DMS114 treated with DMSO at 0.1 percent for 48 hours (cell line): ENCODE data around the gene DYNLL1.
"Not testable (repeated sequence)": the region's sequence is repeated elsewhere in the genome, so short reads cannot be mapped to it uniquely, and the experiment has no call there.

Source experiments
- DNase-seq: peaks from one replicate; lab custom pipeline; 2025; ENCODE audit not compliant: unreplicated experiment; lab: John Stamatoyannopoulos, UW

Gene DYNLL1

DNA sequence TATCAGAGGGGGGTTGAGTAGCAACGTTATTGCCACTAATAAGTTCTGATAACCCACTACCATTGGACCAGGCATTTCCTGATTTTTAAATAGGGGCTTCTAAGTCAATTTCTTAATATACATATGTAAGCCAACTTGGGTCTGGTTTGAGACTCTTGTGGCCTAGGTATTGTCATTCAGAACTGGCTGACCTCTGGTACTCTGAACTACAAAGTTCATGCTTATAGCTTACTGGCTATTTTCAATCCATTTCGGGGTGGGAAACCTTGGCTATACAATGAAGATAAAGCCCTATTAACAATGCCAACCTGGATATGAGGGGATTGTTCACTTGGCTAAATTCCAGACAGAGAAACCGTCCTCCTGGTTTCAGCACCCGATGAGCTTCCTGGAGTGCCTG is 8.7 kb downstream of the DYNLL1 start:
- DNase-seq, result no peak

DNA sequence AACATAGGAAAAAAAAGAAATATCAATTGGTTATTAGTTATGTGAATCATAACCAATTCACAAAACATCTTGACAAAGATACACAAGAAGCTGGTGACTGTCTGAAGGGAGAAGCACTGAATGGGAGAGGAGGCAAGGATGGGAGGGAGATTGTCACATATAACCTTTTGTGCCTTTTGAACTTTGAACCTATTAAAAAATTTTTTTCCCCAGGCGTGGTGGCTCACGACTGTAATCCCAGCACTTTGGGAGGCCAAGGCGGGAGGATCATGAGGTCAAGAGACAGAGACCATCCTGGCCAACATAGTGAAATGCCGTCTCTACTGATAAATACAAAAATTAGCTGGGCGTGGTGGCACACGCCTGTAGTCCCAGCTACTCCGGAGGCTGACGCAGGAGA is 12.6 kb downstream of the DYNLL1 start:
- DNase-seq, result no peak

DNA sequence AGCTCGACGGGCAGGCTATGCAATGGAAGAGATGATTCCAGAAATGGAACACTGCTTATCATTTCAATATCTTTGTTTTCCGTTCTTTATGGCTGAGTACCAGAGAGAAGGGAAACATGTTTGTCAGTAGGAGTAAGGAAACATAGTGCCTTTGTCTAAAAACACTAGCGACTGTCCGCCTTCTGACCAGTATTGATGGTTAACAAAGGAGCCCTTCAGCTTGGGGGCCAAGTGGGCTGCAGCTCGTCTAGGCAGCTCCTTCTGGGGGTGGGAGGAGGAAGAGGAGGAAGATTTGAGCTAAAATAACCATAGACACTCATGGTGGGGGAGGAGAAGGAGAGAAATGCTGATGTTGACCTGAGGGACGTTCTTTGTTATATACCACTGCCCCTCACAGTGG is 18.1 kb downstream of the DYNLL1 start:
- no peak for DNase-seq

DNA sequence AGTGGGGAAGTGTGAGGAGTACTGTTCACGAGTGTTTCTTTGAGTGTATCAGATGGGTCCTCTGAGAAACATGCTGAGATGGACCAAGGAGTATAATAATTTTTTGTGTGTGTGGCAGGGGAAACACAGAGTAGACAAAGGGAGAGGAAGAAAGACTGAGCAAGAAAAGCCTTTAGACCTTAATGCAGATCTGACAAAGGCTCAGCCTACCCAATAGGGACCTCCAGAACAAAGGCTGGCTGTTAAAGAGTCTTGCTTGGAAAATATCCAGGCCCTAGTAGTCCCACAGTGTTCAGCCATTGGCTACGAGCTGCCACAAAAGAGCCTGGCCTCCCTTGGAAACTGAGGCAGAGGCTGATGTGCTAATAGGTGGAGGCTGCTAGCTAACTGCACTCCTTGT is 19.6 kb downstream of the DYNLL1 start:
- DNase-seq, result no peak

DNA sequence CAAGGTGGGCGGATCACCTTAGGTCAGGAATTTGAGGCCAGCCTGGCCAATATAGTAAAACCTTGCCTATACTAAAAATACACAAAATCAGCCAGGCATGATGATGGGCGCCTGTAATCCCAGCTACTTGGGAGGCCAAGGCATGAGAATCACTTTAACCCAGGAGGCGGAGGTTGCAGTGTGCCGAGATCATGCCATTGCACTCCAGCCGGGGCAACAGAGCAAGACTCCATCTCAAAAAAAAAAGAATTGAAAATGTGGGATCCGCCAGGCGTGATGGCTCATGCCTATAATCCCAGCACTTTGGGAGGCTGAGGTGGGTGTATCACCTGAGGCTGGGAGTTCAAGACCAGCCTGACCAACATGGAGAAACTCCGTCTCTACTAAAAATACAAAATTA is 23.4 kb downstream of the DYNLL1 start:
- DNase-seq, result not testable (repeated sequence)

DNA sequence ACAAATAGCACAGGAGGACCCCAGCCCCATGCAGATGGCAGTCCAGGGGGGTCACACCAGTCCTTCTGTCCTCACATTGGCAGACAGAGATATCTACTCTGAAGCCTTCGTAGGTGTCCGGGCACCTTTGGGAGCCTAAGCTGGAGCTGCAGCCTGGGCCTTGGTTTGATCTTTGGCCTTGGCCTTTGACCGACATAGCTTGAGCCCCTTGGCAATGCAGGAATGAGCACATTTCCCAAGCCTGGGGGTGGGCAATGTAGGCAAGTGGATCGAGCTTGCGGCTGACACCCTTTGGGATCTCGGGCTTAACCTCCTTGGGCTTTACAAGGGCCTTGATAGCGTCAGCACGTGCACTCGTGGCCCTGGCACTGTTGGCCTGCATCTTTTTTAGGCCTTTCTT is 26.7 kb downstream of the DYNLL1 start:
- DNase-seq, result no peak

DNA sequence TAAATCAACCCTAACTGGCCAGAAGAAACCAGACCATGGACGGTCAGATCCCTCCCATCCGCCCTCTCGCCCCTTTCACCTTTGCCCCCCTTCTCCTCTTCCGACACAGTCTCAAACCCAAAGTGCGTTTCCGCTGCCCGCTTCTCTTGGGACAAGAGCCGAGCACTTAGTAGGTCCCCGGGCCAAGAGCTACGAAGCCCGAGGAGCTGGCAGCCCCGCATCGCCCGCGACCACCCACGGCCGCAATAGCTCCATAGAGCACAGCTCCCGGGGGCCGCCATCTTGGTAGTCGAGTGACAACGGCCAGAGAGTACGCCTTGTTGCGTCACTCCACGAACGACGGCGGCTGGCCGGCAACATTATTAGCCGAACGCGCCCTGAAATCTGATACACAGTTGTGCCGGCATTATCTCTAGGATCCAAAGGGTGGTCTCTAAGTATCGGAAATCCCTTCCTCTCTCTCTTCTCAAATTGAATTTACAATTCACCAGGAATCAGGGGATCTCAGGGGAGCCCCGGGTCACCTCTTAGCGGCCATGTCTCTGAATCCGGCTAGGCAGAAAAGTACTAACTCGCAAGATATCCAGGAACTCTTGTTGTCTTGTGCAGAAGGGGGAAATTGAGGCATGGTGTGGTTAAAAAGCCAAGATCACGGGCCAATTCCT is 33.1 kb downstream of the DYNLL1 start, which contains the start of gene COQ5:
COQ5 (minus strand) TSS at position 298 of the 665 bp plus-strand sequence; CDS start at position 281, 17 bp downstream.
- DNase-seq, result peak; percentile 85

DNA sequence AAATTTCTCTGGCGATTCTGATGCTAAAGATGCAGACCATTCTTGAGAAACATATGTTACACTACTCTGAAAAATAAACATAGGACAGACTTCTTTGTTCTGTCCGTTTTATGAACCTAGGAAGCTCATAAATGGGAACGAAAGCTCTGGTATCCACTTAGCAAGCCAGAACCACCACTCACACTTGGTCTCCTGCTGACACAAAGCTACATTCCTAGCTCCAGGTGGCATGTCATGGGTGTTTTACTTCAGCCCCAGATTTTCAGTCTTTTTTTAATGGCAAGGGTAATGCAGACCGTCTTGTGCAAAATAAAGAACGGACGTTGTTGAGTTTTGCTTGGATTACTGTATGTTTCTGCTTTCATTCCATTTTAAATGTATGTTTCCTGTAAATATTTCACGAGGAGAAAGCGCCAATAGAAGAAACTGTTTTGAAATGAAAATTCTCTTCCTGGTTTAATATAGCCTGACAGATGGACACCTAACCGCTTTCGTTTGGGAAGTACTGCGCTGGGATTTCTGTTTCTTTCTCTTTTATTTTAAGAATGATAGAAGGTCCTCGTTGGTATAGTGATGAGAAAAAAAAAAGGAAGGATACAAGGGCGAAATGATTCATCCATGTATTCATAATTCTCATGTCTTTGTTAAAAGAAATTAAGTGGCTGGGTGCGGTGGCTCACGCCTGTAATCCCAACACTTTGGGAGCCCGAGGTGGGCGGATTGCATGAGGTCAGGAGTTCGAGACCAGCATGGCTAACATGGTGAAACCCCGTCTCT is 33.9 kb downstream of the DYNLL1 start:
- DNase-seq, result no peak

DNA sequence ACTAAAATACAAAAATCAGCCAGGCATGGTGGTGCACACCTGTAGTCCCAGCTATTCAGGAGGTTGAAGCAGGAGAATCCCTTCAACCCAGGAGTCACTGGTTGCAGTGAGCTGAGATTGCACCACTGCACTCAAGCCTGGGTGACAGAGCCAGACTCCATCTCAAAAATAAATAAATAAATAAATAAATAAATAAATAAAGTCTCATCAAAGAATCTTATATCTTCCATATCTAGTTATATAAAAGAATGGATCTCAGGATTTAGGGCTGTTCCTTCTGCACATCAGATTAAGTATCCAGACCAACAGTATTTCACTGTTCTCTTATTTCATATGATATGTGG is 34.5 kb downstream of the DYNLL1 start:
- DNase-seq, result not testable (repeated sequence)

DNA sequence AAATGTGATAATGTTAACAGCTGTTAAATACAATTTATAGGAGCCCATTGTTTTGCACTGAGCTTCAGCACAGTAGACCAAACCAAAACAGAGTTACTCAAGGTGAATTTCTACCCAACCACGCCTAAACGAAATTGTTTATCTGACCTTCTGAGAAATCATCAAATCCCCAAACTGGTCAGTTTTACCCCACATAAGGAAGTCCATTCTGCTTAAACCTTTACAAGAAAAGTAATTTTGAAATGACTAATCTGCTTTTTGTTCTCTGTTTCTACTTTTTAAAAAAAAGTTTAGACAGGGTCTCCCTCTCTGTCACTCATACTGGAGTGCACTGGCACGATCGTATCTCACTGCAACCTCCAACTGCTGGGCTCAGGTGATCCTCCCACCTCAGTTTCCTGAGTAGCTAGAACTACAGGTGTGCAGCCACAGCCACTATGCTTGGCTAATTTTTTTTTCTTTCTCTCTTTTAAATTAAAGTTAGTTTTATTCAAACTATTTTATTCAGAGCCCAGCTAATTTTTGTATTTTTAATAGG is 36.9 kb downstream of the DYNLL1 start:
- no peak for DNase-seq

DNA sequence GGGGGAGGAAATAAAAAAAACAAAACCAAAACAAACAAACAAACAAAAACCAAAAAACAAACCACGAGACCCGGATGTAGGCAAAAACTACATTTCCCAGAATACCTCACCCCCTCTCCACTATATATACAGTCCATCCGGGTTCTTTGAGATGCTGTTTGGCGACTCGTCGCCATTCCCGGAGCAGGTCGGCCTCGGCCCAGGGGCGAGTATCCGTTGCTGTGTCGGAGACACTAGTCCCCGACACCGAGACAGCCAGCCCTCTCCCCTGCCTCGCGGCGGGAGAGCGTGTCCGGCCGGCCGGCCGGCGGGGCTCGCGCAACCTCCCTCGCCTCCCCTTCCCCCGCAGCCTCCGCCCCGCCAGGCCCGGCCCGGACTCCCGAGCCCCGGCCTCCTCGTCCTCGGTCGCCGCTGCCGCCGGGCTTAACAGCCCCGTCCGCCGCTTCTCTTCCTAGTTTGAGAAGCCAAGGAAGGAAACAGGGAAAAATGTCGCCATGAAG is 38.3 kb downstream of the DYNLL1 start, which contains the start of gene RNF10:
RNF10 (plus strand) TSS at position 154 of the 500 bp plus-strand sequence. CDS start 456 bp downstream, outside the sequence.
- DNase-seq, result peak; percentile 94

DNA sequence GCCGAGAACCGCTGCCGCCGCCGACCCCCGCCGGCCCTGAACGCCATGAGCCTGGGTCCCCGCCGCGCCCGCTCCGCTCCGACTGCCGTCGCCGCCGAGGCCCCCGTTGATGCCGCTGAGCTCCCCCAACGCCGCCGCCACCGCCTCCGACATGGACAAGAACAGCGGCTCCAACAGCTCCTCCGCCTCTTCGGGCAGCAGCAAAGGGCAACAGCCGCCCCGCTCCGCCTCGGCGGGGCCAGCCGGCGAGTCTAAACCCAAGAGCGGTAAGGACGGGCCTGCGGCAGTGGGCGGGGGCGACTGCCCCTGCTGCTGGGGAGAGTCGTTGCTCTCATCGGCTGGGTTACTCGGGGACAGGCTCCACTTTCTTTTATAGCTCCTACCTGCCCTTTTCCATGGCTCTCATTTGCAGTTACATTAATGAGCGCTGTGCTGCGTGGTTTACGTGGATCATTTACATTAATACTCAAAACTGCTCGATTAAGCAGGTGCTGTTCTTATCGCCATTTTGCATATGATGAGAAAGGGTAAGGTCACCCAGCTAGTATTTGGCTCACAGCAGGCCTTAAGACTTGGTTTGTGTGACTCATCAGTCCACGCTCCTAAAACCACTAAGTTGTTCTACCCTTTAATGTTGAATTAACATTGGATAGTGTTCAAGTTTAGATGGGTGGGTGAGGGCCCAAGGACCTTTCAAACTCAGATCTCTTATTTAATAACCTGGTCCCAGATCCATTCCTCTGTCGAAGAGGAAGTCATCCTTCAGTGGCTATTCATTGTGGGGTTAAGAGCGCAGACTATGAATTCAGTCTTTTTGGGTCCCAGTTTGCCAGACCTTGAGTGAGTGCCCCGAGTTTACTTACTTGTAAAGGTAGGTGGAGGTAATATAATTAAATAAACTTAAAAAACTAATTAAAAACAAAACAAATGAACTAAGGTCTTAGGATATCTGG is 39.1 kb downstream of the DYNLL1 start:
- DNase-seq, result no peak

DNA sequence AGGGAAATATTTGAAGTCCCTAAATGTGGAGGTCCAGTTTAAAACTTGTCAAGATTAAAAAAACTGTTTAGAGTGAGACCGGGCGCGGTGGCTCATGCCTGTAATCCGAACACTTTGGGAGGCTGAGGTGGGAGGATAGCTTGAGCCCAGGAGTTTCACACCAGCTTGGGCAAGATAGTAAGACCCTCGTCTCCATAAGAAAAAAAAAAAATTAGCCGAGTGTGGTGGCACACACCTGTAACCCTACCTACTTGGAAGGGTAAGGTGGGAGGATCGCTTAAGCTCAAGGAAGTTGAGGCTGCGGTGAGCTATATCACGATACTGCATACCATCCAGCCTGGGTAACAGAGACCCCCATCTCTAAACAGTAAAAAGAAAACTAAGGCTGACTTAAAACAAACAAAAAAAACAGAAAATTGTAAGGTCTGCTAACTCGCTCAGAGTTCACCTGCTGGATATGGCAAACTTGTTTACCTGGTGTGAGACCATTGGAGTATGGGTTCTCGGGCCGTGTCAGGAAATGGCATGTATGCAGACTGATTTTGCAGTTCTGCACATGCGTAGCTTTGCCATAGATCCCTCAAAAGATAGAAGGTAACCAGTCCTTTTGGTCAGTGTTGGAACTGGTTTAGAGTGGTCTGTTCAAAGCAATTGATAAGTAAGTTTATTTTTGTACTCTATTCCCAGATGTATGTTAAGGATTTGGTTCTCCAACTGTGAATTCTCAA is 40.3 kb downstream of the DYNLL1 start:
- DNase-seq, result no peak

DNA sequence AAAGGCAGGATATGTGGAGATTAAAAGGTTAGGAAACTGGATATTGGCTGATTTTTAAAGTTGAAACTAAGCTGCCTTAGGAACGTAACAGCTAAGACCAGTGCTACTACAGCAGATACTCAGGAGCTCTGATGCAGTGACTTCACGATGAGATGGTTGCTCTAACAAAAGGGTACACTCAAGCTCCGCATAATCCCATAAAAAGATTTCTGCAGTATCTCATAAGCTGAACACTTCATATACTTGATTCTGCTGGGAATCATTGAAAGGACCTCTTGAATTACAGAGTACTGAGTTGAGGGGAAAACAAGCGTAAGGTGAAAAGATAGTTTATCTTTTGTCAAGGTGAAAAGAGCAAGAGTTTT is 41.9 kb downstream of the DYNLL1 start:
- DNase-seq, result no peak

DNA sequence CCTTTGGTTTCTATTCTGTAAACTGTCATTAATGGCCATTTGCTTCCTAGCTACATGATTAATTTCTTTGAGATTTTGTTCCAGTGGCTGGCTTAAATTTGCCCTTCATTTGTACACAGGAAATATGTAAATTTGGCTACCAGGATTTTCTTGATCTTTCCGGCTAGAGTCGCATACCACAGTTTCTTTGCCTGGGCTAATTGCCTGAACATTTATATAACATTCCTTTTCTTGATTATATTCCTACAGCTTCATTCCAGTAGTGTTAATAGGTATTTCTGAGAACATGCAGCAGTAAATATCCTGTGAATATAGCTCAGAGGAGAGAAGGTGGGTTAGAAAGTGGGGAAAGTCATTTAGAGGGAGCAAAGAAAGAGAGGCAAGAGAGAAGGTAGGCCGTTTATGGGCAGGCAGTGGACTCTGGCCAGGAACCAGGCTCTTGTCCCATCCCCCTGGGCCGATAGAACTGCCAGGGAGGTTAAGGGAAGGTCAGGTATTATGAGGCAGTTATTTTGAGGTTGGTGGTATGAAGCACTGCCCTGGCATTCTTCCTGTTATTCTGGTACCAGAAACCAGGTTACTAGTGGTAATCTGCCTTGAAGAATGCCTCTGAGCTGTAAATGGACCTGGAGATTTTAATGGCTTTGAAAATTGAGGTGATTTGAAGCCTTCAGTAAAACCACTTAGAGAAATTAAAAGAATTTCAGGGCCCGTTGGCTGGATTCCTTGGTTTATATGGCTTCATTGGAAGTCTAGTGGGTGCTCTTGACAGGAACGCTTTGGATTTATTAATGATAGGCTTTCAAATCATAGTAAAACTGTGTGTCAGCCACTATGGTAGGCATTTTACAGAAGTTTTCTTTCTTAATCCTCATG is 42.6 kb downstream of the DYNLL1 start:
- no peak for DNase-seq

DNA sequence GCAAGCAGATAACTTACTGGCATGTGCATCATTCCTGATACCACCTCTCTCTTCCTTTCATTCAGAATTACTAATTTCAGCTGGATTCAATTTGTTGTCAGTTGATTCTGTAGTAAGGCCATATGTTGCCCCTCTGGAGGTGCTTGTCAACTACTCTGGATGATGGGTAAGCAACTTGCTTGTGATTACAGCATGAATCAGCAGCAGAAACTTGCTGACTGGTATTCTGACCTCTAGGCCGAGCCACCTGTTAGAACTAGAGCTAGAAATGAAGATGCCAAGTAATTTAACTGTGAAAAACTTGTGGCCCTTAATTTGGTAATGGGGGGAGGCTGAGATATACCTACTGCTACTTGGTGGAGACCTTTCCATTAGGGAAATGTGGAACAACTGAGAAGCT is 43.4 kb downstream of the DYNLL1 start:
- no peak for DNase-seq

DNA sequence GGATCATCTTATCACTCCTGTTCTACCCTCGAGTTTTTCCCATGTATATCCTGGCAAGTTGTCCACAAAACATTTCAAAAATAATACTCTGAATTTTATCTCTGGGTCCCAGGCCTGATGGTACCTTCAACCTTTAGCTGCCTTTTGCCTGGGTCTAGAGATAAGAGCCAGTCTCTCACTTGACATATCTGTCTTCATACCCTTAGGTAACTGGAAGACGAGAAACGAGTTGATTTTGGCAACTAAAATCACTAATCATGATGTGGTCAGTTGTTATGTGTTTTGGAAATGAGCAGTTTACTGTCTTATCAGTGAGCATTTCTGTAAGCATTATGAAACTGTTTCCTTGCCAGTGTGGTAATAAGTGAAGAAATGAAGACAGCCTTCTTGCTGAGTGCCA is 44.5 kb downstream of the DYNLL1 start:
- no peak for DNase-seq

DNA sequence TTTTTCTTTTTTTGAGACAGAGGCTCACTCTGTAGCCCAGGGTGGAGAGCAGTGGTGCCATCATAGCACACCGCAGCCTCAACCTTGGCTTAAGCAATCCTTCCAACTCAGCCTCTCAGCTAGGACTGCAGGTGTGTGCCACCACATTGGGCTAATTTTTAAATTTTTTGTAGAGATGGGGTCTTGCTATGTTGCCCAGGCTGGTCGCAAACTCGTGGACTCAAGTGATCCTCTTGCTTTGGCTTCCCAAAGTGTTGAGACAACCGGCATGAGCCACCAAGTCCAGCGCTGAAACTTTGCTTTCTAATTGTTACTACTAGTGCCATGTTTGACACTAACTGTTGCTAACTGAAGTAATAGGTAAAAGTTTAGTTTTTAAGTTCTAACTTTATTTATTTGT is 46.3 kb downstream of the DYNLL1 start:
- no peak for DNase-seq

DNA sequence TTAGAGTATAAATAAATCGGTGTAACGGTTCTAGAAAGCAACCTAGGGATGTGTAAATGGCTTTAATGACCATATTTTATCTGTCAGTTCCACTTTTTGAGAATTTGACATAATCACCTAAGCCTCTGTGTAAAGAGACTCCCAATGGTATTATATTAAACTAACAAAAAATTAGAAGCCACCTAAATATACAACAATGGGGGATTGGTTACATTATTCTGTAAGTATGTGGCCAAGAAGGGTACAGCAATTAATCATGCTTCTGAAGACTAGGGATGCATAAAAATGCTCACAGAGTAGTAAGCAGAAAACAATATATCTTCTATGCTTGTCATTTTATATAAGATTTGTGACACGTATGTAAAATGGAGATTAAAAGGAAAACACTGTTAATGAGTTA is 48.8 kb downstream of the DYNLL1 start:
- DNase-seq, result no peak

DNA sequence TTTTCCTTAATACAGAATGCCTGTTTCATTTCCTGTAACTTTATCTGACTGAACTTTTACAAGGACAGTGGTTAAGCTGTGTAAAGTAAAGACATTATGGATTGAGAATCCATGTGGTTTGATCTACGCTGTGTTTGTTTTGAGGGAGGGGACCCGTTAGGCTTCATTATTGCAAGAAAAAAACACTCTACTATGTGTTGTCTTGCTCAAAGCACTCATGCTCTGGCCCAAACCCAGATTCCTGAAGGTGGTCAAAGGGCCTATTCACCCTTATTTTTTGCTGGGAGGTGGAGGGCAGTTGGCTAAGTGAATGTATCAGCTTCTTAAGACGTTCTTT is 50.1 kb downstream of the DYNLL1 start:
- DNase-seq, result no peak
